ENCODE data around the gene ASTN2.

ASTN2 gene

DNA sequence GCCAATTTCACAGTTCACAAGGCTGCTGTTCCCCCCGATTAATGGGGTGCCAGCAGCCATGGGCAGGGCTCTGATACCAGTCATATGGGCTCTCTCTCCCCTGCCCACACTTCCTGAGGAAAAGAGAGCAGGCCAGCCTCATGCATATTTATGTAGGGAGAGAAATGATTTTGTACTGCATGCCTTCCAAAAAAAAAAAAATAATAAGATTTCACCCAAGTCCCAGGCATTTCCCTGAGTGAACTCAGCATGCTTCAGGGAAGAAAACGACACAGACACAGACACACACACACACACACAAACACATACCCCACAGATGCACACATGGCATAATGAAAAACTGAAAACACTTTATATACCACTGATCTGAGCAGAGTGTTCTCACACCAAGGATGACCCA, 232.8 kb downstream of the ASTN2 start:
- TF ChIP-seq, protein P1, sequence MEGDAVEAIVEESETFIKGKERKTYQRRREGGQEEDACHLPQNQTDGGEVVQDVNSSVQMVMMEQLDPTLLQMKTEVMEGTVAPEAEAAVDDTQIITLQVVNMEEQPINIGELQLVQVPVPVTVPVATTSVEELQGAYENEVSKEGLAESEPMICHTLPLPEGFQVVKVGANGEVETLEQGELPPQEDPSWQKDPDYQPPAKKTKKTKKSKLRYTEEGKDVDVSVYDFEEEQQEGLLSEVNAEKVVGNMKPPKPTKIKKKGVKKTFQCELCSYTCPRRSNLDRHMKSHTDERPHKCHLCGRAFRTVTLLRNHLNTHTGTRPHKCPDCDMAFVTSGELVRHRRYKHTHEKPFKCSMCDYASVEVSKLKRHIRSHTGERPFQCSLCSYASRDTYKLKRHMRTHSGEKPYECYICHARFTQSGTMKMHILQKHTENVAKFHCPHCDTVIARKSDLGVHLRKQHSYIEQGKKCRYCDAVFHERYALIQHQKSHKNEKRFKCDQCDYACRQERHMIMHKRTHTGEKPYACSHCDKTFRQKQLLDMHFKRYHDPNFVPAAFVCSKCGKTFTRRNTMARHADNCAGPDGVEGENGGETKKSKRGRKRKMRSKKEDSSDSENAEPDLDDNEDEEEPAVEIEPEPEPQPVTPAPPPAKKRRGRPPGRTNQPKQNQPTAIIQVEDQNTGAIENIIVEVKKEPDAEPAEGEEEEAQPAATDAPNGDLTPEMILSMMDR (conservative IDR thresholded peaks at IDR 0.05) = no peak
- H3K27ac ChIP-seq = no peak overlapping the region

DNA sequence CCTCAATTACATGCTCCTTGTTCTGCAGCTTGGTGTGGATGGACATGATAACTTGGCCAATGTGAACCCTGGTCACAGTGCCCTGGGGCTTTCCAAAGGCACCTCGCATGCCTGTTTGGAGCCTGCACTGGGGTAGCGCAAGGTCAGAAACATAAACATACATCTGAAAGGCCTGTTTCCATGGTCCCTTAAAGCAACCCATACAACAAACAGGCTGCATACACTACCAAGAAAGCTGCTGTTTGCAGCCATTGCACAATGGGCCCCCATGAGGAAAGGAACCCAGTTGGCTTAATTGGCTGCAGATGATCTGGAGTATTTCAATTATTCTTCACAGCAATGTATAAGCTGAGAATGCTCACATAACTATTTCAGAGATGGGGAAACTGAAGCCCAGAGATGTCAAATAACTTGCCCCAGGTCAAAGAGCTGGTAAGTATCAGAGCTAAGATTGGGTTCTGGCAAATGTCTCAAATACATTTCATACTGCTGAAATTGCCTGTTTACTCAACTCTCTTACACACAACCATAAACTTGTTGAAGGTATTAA, 233.9 kb downstream of the ASTN2 start:
- no peak overlapping the region for H3K27ac ChIP-seq
- TF ChIP-seq, protein P1 (conservative IDR thresholded peaks at IDR 0.05) = no peak

DNA sequence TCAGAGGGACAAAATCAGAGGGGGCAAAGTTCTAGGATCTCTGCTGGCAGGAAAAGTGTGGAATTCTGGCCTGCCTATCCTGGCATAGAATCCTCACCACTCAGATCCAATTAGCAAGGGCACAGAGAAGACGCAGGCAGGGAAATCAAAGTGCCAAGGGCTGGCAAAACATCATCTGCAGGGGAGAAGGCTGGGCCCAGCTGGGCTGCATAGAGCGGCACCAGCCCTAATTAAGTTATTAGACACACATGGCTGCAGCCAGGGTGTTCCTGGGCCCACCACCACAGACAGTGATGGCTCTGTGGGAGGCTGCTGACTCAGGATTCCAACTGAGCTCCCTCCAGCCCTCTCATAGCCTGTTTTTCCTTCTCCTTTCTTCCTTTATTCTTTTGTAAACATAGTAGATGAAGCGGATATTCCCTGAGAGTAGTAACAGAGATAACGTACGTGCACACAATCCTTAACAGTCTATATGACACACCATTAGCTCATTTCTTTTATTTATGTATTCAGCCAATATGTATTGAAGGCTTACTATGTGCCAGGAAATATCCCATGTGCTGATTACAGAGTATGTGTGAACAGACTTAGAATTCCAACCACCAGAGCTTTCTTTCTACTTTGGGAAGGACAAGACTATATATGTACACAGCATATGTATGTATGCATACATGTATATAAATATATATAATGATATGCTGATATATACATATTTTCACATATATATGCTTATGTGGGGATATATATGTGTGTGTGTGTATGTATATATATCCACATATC, 236.1 kb downstream of the ASTN2 start:
- TF ChIP-seq, protein P1 (conservative IDR thresholded peaks at IDR 0.05) = no peak
- no peak overlapping the region for H3K27ac ChIP-seq

DNA sequence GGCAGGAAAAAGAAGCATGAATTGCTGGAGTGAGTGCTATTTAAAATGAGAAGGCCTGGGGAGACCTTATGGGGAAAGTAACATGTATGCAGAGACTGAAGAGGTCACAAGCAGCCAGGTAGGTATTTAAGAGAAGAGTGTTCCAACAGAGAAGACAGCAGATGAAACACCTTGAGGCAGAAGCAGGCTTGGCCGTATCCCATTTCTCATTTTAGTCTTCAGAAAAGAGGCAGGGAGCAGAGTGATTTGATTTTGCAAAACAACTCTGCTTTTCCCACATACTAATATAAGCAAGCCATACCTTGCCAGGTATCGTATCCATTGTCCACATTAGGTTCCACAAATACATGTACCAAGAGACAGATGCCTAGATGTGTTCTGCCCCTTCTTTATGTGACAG, 244.3 kb downstream of the ASTN2 start:
- no peak overlapping the region for H3K27ac ChIP-seq
- TF ChIP-seq, protein P1 (conservative IDR thresholded peaks at IDR 0.05) = no peak

DNA sequence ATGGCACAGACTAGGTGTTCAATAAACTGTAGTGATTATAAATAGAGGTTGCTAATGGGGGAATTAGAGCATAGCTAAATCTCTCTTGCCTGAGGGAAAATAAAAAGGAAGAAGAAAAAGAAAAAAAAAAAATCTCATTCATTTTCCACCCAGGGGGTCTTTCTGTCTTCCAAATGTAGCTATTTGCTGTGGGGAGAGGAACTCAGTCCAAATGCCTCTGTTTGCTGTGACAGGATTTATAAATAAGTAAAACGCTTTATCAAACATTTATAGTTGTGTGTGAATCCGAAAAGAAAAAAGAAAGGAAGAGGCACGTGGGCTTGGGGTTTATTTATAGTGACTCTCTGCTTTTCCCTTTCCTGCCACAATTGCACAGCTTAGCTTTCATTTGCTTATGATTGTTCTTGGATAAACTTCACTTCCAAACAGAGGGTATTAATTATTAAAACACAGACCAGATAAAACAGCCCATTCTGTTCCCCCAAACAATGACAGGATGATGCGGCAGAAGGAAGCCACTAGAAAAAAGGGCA, 245.7 kb downstream of the ASTN2 start:
- TF ChIP-seq, protein P1 (conservative IDR thresholded peaks at IDR 0.05) = no peak
- no peak overlapping the region for H3K27ac ChIP-seq

DNA sequence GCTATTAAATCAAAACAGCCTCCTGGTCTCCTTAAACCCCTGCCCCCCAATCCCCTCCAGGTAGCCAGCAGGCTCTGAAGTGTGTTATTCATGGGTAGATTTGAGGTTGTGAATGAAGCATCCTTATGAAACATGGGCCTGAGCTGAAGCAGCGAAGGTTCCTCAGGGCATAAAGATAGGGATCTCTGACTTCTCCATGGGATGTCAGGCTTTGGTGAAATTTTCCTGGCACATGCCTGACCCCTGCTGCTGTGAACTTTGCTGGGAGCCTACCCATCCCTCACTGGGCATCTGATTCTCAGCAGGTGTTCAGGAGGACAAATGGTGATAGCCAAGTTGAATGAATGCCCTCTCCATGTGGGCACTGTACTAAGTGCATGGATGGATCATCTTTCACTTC, 250.3 kb downstream of the ASTN2 start:
- TF ChIP-seq, protein P1 (conservative IDR thresholded peaks at IDR 0.05) = no peak
- H3K27ac ChIP-seq = no peak overlapping the region

DNA sequence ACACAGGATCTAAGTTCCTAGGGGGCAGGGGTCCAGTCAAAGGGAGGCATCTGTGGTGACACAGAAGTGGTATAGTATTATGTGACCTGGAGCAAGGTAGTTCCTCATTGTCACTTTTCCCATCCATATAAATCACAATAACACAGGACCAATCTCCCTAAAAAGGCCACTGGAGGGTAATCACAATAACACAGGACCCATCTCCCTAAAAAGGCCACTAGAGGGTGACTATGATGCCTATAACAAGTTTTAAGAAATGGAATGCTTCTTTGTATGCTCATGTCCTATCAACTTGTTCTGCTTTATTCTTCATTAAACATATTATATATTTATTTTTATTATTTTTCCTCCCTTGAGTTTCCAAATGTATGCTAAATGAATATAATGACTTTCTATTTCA, 254.6 kb downstream of the ASTN2 start:
- H3K27ac ChIP-seq = no peak overlapping the region
- TF ChIP-seq, protein P1 (conservative IDR thresholded peaks at IDR 0.05) = peak; percentile 54

Data from VCaP (cell line).